Stimulated activated naive CD4-positive, alpha-beta T cell (primary cell): ENCODE measurements around the gene METTL25B.

ENCODE experiments used
- DNase-seq, 6 experiments: peaks; one replicate each; lab custom pipeline; 2025; lab: John Stamatoyannopoulos, UW

The METTL25B gene

GRCh38 chr1:156700736-156701531 is 27.3 kb upstream of the METTL25B start:
- DNase-seq = no peak

- no peak for DNase-seq
These were observed 24.9 kb upstream of the METTL25B start for GRCh38 chr1:156703336-156703735.

GRCh38 chr1:156703741-156704140 is 24.5 kb upstream of the METTL25B start:
- DNase-seq = no peak

- DNase-seq = no peak
These were observed 24.0 kb upstream of the METTL25B start for GRCh38 chr1:156704166-156704711.

GRCh38 chr1:156704930-156705320 is 23.3 kb upstream of the METTL25B start:
- peak in 2 of 6 experiments; percentile 17 to 32 for DNase-seq

GRCh38 chr1:156705321-156705917 is 22.9 kb upstream of the METTL25B start, which contains the start of gene CRABP2:
Gene CRABP2, minus strand, starts transcription at chr1:156705583. Its CDS starts 137 bp downstream, at chr1:156705446.
- peak in 4 of 6 experiments; percentile 28 to 70 (median 48) for DNase-seq

GRCh38 chr1:156705918-156706656 is 22.2 kb upstream of the METTL25B start:
- DNase-seq = peak; percentile 44 to 81 (median 68)

GRCh38 chr1:156706657-156707416 is 21.4 kb upstream of the METTL25B start:
- peak in 2 of 6 experiments; percentile 15 to 41 for DNase-seq

GRCh38 chr1:156707417-156708217 is 20.7 kb upstream of the METTL25B start:
- no peak for DNase-seq

- DNase-seq = no peak
These were observed 20.0 kb upstream of the METTL25B start for GRCh38 chr1:156708218-156708661.

- no peak for DNase-seq
These were observed 19.2 kb upstream of the METTL25B start for GRCh38 chr1:156709031-156709430.

GRCh38 chr1:156709757-156710489 is 18.3 kb upstream of the METTL25B start:
- no peak for DNase-seq

- no peak for DNase-seq
These were observed 17.1 kb upstream of the METTL25B start for GRCh38 chr1:156711011-156711817.

GRCh38 chr1:156712626-156713025 is 15.6 kb upstream of the METTL25B start:
- no peak for DNase-seq

GRCh38 chr1:156714830-156715229 is 13.4 kb upstream of the METTL25B start:
- no peak for DNase-seq

- DNase-seq = no peak
These were observed 10.9 kb upstream of the METTL25B start for GRCh38 chr1:156717351-156717750.

GRCh38 chr1:156721131-156721530 is 7.1 kb upstream of the METTL25B start:
- DNase-seq = no peak

GRCh38 chr1:156721535-156721934 is 6.7 kb upstream of the METTL25B start:
- no peak for DNase-seq

- peak; percentile 41 to 82 (median 70) for DNase-seq
These were observed 2.5 kb upstream of the METTL25B start for GRCh38 chr1:156725683-156726280.
